ENCODE results near the gene SUSD2. TPM values are rescaled to one million over a fixed set of nuclear protein-coding genes. Genes with fewer than 3 reads are reported as not detected.
A peak's percentile ranks its signal among the peaks of the same experiment; 100 is the strongest.
"Not testable (repeated sequence)": the region's sequence is repeated elsewhere in the genome, so short reads cannot be mapped to it uniquely, and the experiment has no call there.

The SUSD2 gene
- total RNA-seq, 1 experiment from 2014 or later, result 1.1 TPM

DNA sequence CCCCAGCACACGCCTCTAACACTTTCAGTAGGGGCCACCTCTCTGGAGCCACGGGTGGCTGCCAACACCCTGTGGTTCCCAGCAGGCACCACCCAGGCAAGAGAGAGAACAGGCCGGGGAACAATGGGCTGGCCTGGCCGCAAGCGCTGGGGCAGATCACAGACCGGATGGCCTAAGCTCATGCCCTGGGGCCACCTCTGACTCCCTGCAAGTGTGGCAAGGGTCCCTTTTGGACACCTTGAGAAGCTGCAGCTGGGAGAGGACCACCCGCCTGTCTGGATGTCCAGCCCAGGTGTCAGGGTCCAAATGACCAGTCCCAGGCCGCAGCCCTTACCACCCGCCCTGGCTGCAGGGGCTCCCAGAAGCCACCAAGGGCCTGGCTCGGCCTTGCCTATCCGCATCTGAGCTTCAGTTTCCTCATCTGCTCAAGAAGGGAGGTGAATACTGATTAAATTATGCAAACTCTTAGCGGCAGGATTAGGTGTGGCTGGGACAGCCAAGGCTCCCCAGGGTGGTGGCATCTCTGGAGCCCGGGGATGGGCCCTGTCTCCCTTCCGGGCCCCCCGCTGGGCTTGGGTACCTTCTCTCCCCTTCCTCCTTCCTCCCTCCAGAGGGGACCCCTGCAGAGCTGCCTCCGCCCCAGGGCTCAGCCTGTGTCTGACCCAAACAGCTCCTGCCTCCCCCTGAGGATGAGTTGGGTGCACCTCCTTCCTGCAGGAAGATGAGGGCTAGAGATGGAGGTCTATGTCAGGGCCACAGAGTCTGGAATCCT, 785 bp upstream of the SUSD2 start (continued):
- TF ChIP-seq, protein P1, sequence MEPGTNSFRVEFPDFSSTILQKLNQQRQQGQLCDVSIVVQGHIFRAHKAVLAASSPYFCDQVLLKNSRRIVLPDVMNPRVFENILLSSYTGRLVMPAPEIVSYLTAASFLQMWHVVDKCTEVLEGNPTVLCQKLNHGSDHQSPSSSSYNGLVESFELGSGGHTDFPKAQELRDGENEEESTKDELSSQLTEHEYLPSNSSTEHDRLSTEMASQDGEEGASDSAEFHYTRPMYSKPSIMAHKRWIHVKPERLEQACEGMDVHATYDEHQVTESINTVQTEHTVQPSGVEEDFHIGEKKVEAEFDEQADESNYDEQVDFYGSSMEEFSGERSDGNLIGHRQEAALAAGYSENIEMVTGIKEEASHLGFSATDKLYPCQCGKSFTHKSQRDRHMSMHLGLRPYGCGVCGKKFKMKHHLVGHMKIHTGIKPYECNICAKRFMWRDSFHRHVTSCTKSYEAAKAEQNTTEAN (CRISPR knock-in tag; IDR thresholded peaks at IDR 0.05), result no peak

DNA sequence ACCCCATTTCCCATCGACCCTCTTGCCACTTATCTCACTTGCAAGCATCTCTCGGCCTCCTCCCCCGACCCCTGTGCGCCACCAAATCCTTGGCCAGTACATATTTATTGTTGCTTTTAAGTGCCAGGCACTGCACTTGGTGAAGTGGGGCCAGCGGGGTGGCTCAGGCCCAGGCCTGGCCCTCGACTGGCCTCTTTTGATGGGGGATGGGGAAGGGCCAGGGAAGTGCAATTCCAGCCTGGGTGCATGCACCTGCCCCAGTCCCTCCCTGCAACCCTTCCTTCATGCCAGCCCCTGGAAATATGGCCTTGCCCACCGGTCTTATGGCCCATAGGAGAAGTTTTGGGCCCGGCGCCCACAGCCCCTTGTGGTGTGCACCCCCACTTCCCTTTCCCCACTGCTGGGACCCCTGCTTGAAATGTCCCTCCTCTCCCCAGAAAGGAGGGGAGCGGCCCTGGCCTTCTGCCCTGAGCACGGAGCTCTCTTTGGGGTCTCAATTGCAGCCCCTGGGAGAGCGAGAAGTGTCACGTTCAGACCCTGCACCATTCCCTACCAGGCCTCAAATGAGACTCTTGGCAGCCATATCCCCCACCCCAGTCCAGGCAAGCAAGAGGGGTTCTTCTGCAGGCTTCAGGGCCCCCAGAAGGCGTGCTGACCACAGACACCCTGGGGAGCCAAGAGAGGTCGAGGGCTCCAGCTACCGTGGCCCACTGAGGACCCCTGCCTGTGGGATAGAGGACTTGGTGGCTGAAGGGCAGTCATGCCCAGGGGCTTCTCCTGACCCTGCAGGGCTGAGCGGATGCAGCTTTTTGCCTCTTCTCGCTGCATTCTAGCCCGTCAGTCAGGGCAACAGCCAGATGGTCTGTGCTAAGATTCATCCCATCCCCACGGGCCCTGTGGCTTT, 961 bp downstream of the SUSD2 start:
- DNase-seq (ENCODE audit: low spot score) (peak; percentile 35), ATAC-seq (0 out of 2 replicates have a peak, but pooled peaks have one; percentile 6)
- H3K27me3 Mint-ChIP-seq (ENCODE audit: low read depth), result no peaks in the 10 kb centered on the region
- CTCF ChIA-PET, result interaction anchor here (0.7 to 4.6 kb wide), 8 partner anchors 26 to 80 kb away, joined by 3 to 74 read pairs (median 5); no protein-coding TSS in a partner anchor
- H3K9me3 Mint-ChIP-seq, result no peaks in the 10 kb centered on the region
- peaks cover 7% of the 10 kb centered on the region for H3K4me1 Mint-ChIP-seq
- H3K4me3 Mint-ChIP-seq, result no peak overlapping the region
- H3K27ac Mint-ChIP-seq, result no peak overlapping the region
- H3K36me3 Mint-ChIP-seq, result no peaks in the 10 kb centered on the region
- POLR2A ChIA-PET, result no interaction called here
- TF ChIP-seq, protein P2, sequence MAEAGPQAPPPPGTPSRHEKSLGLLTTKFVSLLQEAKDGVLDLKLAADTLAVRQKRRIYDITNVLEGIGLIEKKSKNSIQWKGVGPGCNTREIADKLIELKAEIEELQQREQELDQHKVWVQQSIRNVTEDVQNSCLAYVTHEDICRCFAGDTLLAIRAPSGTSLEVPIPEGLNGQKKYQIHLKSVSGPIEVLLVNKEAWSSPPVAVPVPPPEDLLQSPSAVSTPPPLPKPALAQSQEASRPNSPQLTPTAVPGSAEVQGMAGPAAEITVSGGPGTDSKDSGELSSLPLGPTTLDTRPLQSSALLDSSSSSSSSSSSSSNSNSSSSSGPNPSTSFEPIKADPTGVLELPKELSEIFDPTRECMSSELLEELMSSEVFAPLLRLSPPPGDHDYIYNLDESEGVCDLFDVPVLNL (CRISPR knock-in tag; IDR thresholded peaks at IDR 0.05; ENCODE audit: borderline replicate concordance, low read depth), result no peak
- TF ChIP-seq ZNF219 (CRISPR knock-in tag; IDR thresholded peaks at IDR 0.05; ENCODE audit: borderline replicate concordance), result no peak
- TF ChIP-seq ZNF416 (CRISPR knock-in tag; IDR thresholded peaks at IDR 0.05), result no peak
- no peak for TF ChIP-seq ZBTB21 (CRISPR knock-in tag; IDR thresholded peaks at IDR 0.05; ENCODE audit: borderline replicate concordance)
- TF ChIP-seq, protein P3, sequence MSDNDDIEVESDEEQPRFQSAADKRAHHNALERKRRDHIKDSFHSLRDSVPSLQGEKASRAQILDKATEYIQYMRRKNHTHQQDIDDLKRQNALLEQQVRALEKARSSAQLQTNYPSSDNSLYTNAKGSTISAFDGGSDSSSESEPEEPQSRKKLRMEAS (CRISPR knock-in tag; IDR thresholded peaks at IDR 0.05), result no peak
- TF ChIP-seq HMGA2 (CRISPR knock-in tag; IDR thresholded peaks at IDR 0.05), result no peak

DNA sequence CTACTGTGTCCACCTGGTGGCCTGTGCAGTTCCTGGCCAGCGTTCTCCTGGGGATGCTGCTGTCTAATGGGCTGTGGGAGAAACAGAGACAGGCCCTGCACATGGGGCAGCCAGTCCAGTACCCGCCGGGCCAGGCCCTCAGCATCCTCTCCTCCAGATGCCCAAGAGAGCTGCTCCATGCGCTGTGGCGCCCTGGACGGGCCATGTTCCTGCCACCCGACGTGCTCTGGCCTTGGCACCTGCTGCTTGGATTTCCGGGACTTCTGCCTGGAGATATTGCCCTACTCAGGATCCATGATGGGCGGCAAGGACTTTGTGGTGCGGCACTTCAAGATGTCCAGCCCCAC, 1.6 kb downstream of the SUSD2 start:
- H3K9me3 Mint-ChIP-seq; POLR2A ChIA-PET; H3K27ac Mint-ChIP-seq; ATAC-seq; H3K4me1 Mint-ChIP-seq; H3K36me3 Mint-ChIP-seq; DNase-seq (ENCODE audit: low spot score); H3K4me3 Mint-ChIP-seq; H3K27me3 Mint-ChIP-seq (ENCODE audit: low read depth): not testable (repeated sequence)
- CTCF ChIA-PET, result interaction anchor here (0.9 to 4.6 kb wide), 5 partner anchors 26 to 76 kb away, joined by 4 to 74 read pairs (median 7); no protein-coding TSS in a partner anchor

DNA sequence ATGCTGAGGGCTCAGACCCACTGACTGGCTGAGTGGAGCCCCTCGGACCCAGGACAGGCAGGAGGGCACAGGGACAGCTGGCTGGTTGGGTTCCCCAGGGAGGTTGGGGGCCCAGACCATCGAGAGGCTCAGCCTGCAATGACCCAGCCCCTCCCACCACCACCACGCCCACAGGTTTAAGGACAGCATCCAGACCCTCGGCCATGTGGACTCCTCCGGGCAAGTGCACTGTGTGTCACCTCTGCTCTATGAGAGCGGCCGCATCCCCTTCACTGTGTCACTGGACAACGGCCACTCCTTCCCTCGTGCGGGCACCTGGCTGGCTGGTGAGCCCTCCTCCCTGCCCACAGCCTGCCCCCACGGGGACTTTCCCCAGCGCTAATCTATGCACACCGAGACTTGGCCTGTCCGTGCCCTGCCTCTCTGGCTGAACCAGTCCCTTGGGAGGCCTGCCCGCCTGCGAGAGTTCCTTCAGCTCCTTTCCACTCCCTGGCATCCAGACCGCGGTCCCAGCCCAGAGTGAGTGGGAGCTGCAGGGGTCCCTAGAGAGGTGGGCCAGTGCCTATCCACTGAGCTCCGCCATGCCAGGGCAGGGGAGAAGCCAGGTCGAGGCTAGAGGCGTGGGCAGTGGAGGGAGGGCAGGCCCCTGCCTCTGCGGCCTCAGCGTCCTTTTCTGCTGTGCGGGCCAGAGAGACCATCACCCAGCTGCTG, 2.2 kb downstream of the SUSD2 start:
- no peaks in the 10 kb centered on the region for H3K36me3 Mint-ChIP-seq
- POLR2A ChIA-PET, result no interaction called here
- no peak overlapping the region for H3K4me3 Mint-ChIP-seq
- H3K4me1 Mint-ChIP-seq, result peaks cover 7% of the 10 kb centered on the region
- DNase-seq (ENCODE audit: low spot score) (no peak), ATAC-seq (no peak)
- H3K27ac Mint-ChIP-seq, result no peak overlapping the region
- H3K9me3 Mint-ChIP-seq, result no peaks in the 10 kb centered on the region
- no peaks in the 10 kb centered on the region for H3K27me3 Mint-ChIP-seq (ENCODE audit: low read depth)
- CTCF ChIA-PET, result interaction anchor here (0.7 to 2.2 kb wide), 3 partner anchors 8 to 48 kb away, joined by 3 to 7 read pairs (median 4); no protein-coding TSS in a partner anchor
- TF ChIP-seq ZNF671 (CRISPR knock-in tag; IDR thresholded peaks at IDR 0.05) (no peak), TP53 (CRISPR knock-in tag; IDR thresholded peaks at IDR 0.05) (no peak), HMGA2 (CRISPR knock-in tag; IDR thresholded peaks at IDR 0.05) (no peak), NR2C2 (CRISPR knock-in tag; IDR thresholded peaks at IDR 0.05) (no peak), FOXP1 (CRISPR knock-in tag; IDR thresholded peaks at IDR 0.05; ENCODE audit: borderline replicate concordance) (no peak), RORB (CRISPR knock-in tag; IDR thresholded peaks at IDR 0.05) (no peak)
- TF ChIP-seq, protein P4, sequence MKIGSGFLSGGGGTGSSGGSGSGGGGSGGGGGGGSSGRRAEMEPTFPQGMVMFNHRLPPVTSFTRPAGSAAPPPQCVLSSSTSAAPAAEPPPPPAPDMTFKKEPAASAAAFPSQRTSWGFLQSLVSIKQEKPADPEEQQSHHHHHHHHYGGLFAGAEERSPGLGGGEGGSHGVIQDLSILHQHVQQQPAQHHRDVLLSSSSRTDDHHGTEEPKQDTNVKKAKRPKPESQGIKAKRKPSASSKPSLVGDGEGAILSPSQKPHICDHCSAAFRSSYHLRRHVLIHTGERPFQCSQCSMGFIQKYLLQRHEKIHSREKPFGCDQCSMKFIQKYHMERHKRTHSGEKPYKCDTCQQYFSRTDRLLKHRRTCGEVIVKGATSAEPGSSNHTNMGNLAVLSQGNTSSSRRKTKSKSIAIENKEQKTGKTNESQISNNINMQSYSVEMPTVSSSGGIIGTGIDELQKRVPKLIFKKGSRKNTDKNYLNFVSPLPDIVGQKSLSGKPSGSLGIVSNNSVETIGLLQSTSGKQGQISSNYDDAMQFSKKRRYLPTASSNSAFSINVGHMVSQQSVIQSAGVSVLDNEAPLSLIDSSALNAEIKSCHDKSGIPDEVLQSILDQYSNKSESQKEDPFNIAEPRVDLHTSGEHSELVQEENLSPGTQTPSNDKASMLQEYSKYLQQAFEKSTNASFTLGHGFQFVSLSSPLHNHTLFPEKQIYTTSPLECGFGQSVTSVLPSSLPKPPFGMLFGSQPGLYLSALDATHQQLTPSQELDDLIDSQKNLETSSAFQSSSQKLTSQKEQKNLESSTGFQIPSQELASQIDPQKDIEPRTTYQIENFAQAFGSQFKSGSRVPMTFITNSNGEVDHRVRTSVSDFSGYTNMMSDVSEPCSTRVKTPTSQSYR (CRISPR knock-in tag; IDR thresholded peaks at IDR 0.05), result no peak
- TF ChIP-seq, protein P5, sequence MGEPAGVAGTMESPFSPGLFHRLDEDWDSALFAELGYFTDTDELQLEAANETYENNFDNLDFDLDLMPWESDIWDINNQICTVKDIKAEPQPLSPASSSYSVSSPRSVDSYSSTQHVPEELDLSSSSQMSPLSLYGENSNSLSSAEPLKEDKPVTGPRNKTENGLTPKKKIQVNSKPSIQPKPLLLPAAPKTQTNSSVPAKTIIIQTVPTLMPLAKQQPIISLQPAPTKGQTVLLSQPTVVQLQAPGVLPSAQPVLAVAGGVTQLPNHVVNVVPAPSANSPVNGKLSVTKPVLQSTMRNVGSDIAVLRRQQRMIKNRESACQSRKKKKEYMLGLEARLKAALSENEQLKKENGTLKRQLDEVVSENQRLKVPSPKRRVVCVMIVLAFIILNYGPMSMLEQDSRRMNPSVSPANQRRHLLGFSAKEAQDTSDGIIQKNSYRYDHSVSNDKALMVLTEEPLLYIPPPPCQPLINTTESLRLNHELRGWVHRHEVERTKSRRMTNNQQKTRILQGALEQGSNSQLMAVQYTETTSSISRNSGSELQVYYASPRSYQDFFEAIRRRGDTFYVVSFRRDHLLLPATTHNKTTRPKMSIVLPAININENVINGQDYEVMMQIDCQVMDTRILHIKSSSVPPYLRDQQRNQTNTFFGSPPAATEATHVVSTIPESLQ (CRISPR knock-in tag; IDR thresholded peaks at IDR 0.05), result no peak
- TF ChIP-seq, protein P6, sequence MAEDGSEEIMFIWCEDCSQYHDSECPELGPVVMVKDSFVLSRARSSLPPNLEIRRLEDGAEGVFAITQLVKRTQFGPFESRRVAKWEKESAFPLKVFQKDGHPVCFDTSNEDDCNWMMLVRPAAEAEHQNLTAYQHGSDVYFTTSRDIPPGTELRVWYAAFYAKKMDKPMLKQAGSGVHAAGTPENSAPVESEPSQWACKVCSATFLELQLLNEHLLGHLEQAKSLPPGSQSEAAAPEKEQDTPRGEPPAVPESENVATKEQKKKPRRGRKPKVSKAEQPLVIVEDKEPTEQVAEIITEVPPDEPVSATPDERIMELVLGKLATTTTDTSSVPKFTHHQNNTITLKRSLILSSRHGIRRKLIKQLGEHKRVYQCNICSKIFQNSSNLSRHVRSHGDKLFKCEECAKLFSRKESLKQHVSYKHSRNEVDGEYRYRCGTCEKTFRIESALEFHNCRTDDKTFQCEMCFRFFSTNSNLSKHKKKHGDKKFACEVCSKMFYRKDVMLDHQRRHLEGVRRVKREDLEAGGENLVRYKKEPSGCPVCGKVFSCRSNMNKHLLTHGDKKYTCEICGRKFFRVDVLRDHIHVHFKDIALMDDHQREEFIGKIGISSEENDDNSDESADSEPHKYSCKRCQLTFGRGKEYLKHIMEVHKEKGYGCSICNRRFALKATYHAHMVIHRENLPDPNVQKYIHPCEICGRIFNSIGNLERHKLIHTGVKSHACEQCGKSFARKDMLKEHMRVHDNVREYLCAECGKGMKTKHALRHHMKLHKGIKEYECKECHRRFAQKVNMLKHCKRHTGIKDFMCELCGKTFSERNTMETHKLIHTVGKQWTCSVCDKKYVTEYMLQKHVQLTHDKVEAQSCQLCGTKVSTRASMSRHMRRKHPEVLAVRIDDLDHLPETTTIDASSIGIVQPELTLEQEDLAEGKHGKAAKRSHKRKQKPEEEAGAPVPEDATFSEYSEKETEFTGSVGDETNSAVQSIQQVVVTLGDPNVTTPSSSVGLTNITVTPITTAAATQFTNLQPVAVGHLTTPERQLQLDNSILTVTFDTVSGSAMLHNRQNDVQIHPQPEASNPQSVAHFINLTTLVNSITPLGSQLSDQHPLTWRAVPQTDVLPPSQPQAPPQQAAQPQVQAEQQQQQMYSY (CRISPR knock-in tag; IDR thresholded peaks at IDR 0.05), result no peak

All from WTC11 (cell line).